K562 (cell line): ENCODE results near the gene KIF26B. TPM values are rescaled to one million over a fixed set of nuclear protein-coding genes. Genes with fewer than 3 reads are reported as not detected.

Experiments used
- ATAC-seq: fragments of 200-7000 bp; cut with Tn5 transposase; 3 replicates; pipeline ENCODE4 v1.9.1; 2020; ENCODE audit warnings: moderate library complexity
- BruUV-seq: library from RNA; stranded (reverse); fragments of 400-500 nt; replicated peaks from 2 replicates; lab custom pipeline; 2021; lab: Mats Ljungman, UMichigan
- CTCF ChIA-PET: fragments of 300-600 bp; formaldehyde crosslinking; extraction: SDS; loops from one replicate; lab custom pipeline; 2021; ENCODE audit warnings: low intra/inter-chr PET ratio; lab: Yijun Ruan, JAX
- POLR2A ChIA-PET: fragments of 300-600, 350-650 bp; sonication (Branson Sonifier 250); formaldehyde crosslinking; extraction: SDS; loops from one replicate; lab custom pipeline; 2021; ENCODE audit warnings: antibody characterized with exemption, inconsistent platforms; lab: Yijun Ruan, JAX
- DNase-seq, 4 experiments: peaks; one replicate each; pipeline versions ENCODE4 v3.0.0 to v3.0.0-alpha.2; 2011 to 2018; ENCODE audit warnings: low spot score in 3 of 4, mixed read lengths in 3 of 4; ENCODE audit errors: extremely low read depth in 1 of 4
- FAIRE-seq: peaks from 2 replicates; lab custom pipeline; 2011; peaks lifted over from hg19 to GRCh38; lab: Jason Lieb, UNC
- H2AFZ ChIP-seq: 2 replicates; pipeline ENCODE4 v1.6.0; 2011; ENCODE audit warnings: low read depth, low read length, control low read depth, inconsistent platforms
- H3K27ac ChIP-seq: fragments of 200-600 bp; 3 replicates; pipeline ENCODE4 v1.8.0; 2011; ENCODE audit warnings: low read depth, mild to moderate bottlenecking, control low read depth, inconsistent platforms, low read length, moderate library complexity, mixed read lengths; ENCODE audit errors: extremely low read depth
- H3K27me3 ChIP-seq, 2 experiments: fragments of 300-600 bp in 1 of 2; 2 replicates in 1 of 2; 3 replicates in 1 of 2; pipeline versions ENCODE4 v1.6.0 to v1.8.0; 2011; ENCODE audit warnings: inconsistent platforms in 2 of 2, low read length in 2 of 2, mild to moderate bottlenecking in 1 of 2, mixed read lengths in 1 of 2, moderate library complexity in 1 of 2; ENCODE audit not compliant: control insufficient read depth in 2 of 2, insufficient read depth in 2 of 2
- H3K36me3 ChIP-seq: fragments of 300-600 bp; 3 replicates; pipeline ENCODE4 v1.8.0; 2011; ENCODE audit warnings: mild to moderate bottlenecking, low read length, inconsistent platforms; ENCODE audit not compliant: control insufficient read depth, insufficient read depth
- H3K4me1 ChIP-seq, 2 experiments: fragments of 200-600 bp in 1 of 2; replicated peaks in 1 of 2; 2 replicates in 1 of 2; 3 replicates in 1 of 2; pipeline versions ENCODE4 v1.5.1 to v1.8.0; 2011; ENCODE audit warnings: inconsistent platforms in 2 of 2, low read length in 2 of 2, mild to moderate bottlenecking in 1 of 2, mixed read lengths in 1 of 2, moderate library complexity in 1 of 2; ENCODE audit not compliant: control insufficient read depth in 2 of 2, insufficient read depth in 2 of 2
- H3K4me2 ChIP-seq: 2 replicates; pipeline ENCODE4 v1.6.1; 2011; ENCODE audit warnings: low read length, control low read depth, inconsistent platforms, mixed read lengths; ENCODE audit not compliant: insufficient read depth
- H3K4me3 ChIP-seq: fragments of 200-600 bp; sonication (generic), shearing (Covaris generic); 2 replicates; pipeline ENCODE4 v1.5.1; 2016; ENCODE audit warnings: control low read depth, inconsistent platforms
- H3K79me2 ChIP-seq: fragments of 200-600 bp; 3 replicates; pipeline ENCODE4 v1.8.0; 2011; ENCODE audit warnings: low read length, inconsistent platforms; ENCODE audit not compliant: control insufficient read depth, insufficient read depth
- H3K9ac ChIP-seq, 2 experiments: 2 replicates each; pipeline versions ENCODE4 v1.6.0 to v1.6.1; 2011; ENCODE audit warnings: low read depth in 2 of 2, low read length in 2 of 2, control low read depth in 1 of 2, inconsistent platforms in 1 of 2, mild to moderate bottlenecking in 1 of 2, mixed read lengths in 1 of 2; ENCODE audit not compliant: insufficient read depth in 1 of 2
- H3K9me1 ChIP-seq: one replicate; pipeline ENCODE4 v1.6.0; 2011; ENCODE audit warnings: inconsistent platforms, mild to moderate bottlenecking, low read length, moderate library complexity; ENCODE audit not compliant: control insufficient read depth, insufficient read depth
- H3K9me3 ChIP-seq: replicated peaks from 2 replicates; pipeline ENCODE4 v1.5.1; 2011; ENCODE audit warnings: low read depth, low read length, inconsistent platforms; ENCODE audit not compliant: control insufficient read depth, insufficient read depth
- H4K20me1 ChIP-seq: replicated peaks from 2 replicates; pipeline ENCODE4 v1.6.1; 2011; ENCODE audit warnings: low read length, inconsistent platforms, mixed read lengths; ENCODE audit not compliant: control insufficient read depth, insufficient read depth
- BHLHE40 ChIP-seq: IDR thresholded peaks from 2 replicates; pipeline ENCODE4 v1.6.1; 2011; ENCODE audit warnings: low read length, improper control_type of control experiment
- BRD4 ChIP-seq: fragments of 200-600 bp; sonication (generic); IDR thresholded peaks from 2 replicates; pipeline ENCODE4 v1.6.1; 2017; ENCODE audit warnings: inconsistent platforms
- HNRNPUL1 ChIP-seq: fragments of 200-400 bp; formaldehyde crosslinking; IDR thresholded peaks from 2 replicates; pipeline ENCODE4 v1.6.1; 2017; ENCODE audit warnings: low read length
- NELFE ChIP-seq: IDR thresholded peaks from 2 replicates; pipeline ENCODE4 v1.6.1; 2011; ENCODE audit warnings: mild to moderate bottlenecking; ENCODE audit not compliant: insufficient read depth, insufficient read length
- NFIX ChIP-seq: fragments of 250-450 bp; sonication (Bioruptor Pico); IDR thresholded peaks from 2 replicates; pipeline ENCODE4 v1.4.0; 2020; ENCODE audit warnings: low read depth, mild to moderate bottlenecking, moderate library complexity
- STAT5B ChIP-seq: fragments of 250-450 bp; sonication (Bioruptor Pico); IDR thresholded peaks from 2 replicates; pipeline ENCODE4 v1.8.0; 2021; ENCODE audit warnings: mild to moderate bottlenecking, inconsistent platforms
- ZNF121 ChIP-seq: sonication (generic); formaldehyde crosslinking; conservative IDR thresholded peaks from 2 replicates; pipeline ENCODE4 v1.8.0; 2022; ENCODE audit warnings: missing genetic modification reagents
- ZNF778 ChIP-seq: fragments of 450-650 bp; formaldehyde crosslinking; IDR thresholded peaks from 2 replicates; pipeline ENCODE4 v1.4.0; 2020; ENCODE audit warnings: mild to moderate bottlenecking, moderate library complexity
- WGBS: fragments of 100-300 bp; shearing (Covaris generic); methylation state at CpG from one replicate; pipeline ENCODE4 v1.1.6; 2016; ENCODE audit warnings: low coverage, mixed read lengths; ENCODE audit not compliant: insufficient coverage; ENCODE audit errors: missing lambda C conversion rate; 5-methylcytosine and 5-hydroxymethylcytosine counted together
- in situ Hi-C: fragments of 300-500 bp; cut with MboI; formaldehyde crosslinking; loops from 4 replicates; pipeline ENCODE4 v1.15.0; 2018; ENCODE audit warnings: inconsistent platforms, mixed read lengths
- intact Hi-C: fragments of 100-400 bp; cut with micrococcal nuclease; formaldehyde crosslinking; loops from 2 replicates; pipeline ENCODE4 v1.14.2; 2022
- polyA plus RNA-seq, 8 experiments: library from polyadenylated mRNA; depleted of rRNA in 4 of 8; stranded (reverse) in 5 of 8; unstranded in 3 of 8; fragments of >200 nt; fragmentation: Nextera tagmentation in 2 of 8; fragmentation: Illumina TruSeq in 1 of 8; extraction: Ambion mirVana in 2 of 8; extraction: Trizol in 1 of 8; gene quantifications; 2 replicates each; pipeline versions ENCODE4 v1.2.1 to v1.2.3, GENCODE V29; 2011 to 2014; ENCODE audit warnings: inconsistent platforms in 1 of 8, missing spikeins in 1 of 8
- total RNA-seq, 7 experiments: library from RNA; depleted of rRNA in 6 of 7; stranded (reverse); fragments of >200 nt in 6 of 7; fragmentation: Illumina TruSeq in 2 of 7; extraction: Trizol in 2 of 7; gene quantifications; 2 replicates each; pipeline versions ENCODE4 v1.2.1 to v1.2.3, GENCODE V29; 2011 to 2021; ENCODE audit warnings: low replicate concordance in 1 of 7
- TF ChIP-seq, protein P1 (sequence below): fragments of 150-350 bp; IDR thresholded peaks from 2 replicates; pipeline ENCODE4 v1.6.1; 2014; ENCODE audit warnings: low read depth, mild to moderate bottlenecking, low read length, borderline replicate concordance
- TF ChIP-seq, protein P2 (sequence below): sonication (generic); formaldehyde crosslinking; IDR thresholded peaks from 2 replicates; pipeline ENCODE4 v1.8.0; 2022; ENCODE audit warnings: mild to moderate bottlenecking, low read depth, missing genetic modification reagents
- TF ChIP-seq, protein P3 (sequence below), 2 experiments: fragments of 150-350 bp in 1 of 2; IDR thresholded peaks; 2 replicates each; pipeline ENCODE4 v1.6.1; 2012 to 2016; ENCODE audit warnings: low read depth in 2 of 2, low read length in 2 of 2, mild to moderate bottlenecking in 1 of 2, moderate library complexity in 1 of 2
- TF ChIP-seq, protein P4 (sequence below): fragments of 450-650 bp; IDR thresholded peaks from 2 replicates; pipeline ENCODE4 v1.7.0; 2016; ENCODE audit warnings: borderline replicate concordance

The KIF26B gene
- total and polyA plus RNA-seq, 9 of the 15 experiments (the other 6 are each of a cell fraction or from before 2014, with no cell fraction given): 0.02 to 0.08 (median 0.03) TPM; not detected in 6

DNA sequence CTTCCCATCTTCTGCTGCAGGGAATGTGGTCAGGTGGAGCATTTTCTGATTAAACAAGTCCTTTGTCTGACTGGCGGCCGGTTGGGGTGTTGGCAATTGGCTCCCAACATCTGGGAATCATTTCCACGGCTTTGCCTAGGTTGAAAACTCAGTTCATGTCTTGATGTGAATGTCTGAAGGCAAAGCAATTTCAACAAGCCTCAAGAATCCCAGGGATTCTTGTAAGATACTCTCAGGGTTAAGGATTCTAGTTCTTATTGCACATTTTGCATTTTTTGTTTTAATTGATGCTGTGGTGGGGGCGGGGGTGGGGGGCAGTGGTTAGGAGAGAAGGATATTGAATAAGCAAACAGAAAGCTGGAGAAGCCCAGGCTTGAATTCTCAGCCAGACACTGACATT is 273.9 kb downstream of the KIF26B start:
- 0% methylated on average over 4 of the region's 4 CpGs for WGBS
- peaks cover 30 to 45% of the 10 kb centered on the region in 2 experiments for H3K27me3 ChIP-seq
- no peak overlapping the region for H2AFZ ChIP-seq
- ChIA-PET CTCF (no interaction called here), POLR2A (interaction anchor here (1.2 kb wide), 1 partner anchor 9 kb away, joined by 4 read pairs; no protein-coding TSS in a partner anchor)
- no peaks in the 10 kb centered on the region for H3K36me3 ChIP-seq
- DNase-seq (no peak), ATAC-seq (no peak), FAIRE-seq (no peak)
- no peaks in the 10 kb centered on the region for H3K9me1 ChIP-seq
- intact Hi-C loops: no loop called here
- no TSS peak for BruUV-seq
- no peaks in the 10 kb centered on the region for H4K20me1 ChIP-seq
- no peak overlapping the region for H3K4me3 ChIP-seq
- H3K4me1 ChIP-seq: no peaks in the 10 kb centered on the region
- no peak overlapping the region for H3K9ac ChIP-seq
- H3K27ac ChIP-seq: no peak overlapping the region
- in situ Hi-C loops: no loop called here
- H3K9me3 ChIP-seq: no peaks in the 10 kb centered on the region
- H3K79me2 ChIP-seq: no peaks in the 10 kb centered on the region
- H3K4me2 ChIP-seq: no peak overlapping the region
- TF ChIP-seq, protein P1, sequence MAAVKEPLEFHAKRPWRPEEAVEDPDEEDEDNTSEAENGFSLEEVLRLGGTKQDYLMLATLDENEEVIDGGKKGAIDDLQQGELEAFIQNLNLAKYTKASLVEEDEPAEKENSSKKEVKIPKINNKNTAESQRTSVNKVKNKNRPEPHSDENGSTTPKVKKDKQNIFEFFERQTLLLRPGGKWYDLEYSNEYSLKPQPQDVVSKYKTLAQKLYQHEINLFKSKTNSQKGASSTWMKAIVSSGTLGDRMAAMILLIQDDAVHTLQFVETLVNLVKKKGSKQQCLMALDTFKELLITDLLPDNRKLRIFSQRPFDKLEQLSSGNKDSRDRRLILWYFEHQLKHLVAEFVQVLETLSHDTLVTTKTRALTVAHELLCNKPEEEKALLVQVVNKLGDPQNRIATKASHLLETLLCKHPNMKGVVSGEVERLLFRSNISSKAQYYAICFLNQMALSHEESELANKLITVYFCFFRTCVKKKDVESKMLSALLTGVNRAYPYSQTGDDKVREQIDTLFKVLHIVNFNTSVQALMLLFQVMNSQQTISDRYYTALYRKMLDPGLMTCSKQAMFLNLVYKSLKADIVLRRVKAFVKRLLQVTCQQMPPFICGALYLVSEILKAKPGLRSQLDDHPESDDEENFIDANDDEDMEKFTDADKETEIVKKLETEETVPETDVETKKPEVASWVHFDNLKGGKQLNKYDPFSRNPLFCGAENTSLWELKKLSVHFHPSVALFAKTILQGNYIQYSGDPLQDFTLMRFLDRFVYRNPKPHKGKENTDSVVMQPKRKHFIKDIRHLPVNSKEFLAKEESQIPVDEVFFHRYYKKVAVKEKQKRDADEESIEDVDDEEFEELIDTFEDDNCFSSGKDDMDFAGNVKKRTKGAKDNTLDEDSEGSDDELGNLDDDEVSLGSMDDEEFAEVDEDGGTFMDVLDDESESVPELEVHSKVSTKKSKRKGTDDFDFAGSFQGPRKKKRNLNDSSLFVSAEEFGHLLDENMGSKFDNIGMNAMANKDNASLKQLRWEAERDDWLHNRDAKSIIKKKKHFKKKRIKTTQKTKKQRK: no peak
- TF ChIP-seq NELFE (no peak), BHLHE40 (no peak), ZNF778 (no peak), STAT5B (CRISPR knock-in tag) (no peak), NFIX (CRISPR knock-in tag) (no peak), ZNF121 (CRISPR knock-in tag) (no peak), BRD4 (no peak), HNRNPUL1 (no peak)
- TF ChIP-seq, protein P2, sequence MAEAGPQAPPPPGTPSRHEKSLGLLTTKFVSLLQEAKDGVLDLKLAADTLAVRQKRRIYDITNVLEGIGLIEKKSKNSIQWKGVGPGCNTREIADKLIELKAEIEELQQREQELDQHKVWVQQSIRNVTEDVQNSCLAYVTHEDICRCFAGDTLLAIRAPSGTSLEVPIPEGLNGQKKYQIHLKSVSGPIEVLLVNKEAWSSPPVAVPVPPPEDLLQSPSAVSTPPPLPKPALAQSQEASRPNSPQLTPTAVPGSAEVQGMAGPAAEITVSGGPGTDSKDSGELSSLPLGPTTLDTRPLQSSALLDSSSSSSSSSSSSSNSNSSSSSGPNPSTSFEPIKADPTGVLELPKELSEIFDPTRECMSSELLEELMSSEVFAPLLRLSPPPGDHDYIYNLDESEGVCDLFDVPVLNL (CRISPR knock-in tag): no peak
- TF ChIP-seq, protein P3, sequence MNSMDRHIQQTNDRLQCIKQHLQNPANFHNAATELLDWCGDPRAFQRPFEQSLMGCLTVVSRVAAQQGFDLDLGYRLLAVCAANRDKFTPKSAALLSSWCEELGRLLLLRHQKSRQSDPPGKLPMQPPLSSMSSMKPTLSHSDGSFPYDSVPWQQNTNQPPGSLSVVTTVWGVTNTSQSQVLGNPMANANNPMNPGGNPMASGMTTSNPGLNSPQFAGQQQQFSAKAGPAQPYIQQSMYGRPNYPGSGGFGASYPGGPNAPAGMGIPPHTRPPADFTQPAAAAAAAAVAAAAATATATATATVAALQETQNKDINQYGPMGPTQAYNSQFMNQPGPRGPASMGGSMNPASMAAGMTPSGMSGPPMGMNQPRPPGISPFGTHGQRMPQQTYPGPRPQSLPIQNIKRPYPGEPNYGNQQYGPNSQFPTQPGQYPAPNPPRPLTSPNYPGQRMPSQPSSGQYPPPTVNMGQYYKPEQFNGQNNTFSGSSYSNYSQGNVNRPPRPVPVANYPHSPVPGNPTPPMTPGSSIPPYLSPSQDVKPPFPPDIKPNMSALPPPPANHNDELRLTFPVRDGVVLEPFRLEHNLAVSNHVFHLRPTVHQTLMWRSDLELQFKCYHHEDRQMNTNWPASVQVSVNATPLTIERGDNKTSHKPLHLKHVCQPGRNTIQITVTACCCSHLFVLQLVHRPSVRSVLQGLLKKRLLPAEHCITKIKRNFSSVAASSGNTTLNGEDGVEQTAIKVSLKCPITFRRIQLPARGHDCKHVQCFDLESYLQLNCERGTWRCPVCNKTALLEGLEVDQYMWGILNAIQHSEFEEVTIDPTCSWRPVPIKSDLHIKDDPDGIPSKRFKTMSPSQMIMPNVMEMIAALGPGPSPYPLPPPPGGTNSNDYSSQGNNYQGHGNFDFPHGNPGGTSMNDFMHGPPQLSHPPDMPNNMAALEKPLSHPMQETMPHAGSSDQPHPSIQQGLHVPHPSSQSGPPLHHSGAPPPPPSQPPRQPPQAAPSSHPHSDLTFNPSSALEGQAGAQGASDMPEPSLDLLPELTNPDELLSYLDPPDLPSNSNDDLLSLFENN (IDR thresholded peaks at IDR 0.05; ENCODE audit: low read depth in 2 of 2, low read length in 2 of 2): no peak
- TF ChIP-seq, protein P4, sequence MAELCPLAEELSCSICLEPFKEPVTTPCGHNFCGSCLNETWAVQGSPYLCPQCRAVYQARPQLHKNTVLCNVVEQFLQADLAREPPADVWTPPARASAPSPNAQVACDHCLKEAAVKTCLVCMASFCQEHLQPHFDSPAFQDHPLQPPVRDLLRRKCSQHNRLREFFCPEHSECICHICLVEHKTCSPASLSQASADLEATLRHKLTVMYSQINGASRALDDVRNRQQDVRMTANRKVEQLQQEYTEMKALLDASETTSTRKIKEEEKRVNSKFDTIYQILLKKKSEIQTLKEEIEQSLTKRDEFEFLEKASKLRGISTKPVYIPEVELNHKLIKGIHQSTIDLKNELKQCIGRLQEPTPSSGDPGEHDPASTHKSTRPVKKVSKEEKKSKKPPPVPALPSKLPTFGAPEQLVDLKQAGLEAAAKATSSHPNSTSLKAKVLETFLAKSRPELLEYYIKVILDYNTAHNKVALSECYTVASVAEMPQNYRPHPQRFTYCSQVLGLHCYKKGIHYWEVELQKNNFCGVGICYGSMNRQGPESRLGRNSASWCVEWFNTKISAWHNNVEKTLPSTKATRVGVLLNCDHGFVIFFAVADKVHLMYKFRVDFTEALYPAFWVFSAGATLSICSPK: no peak
